Fibroblast of skin of left quadriceps (primary cell): ENCODE results near the gene APBB1IP.
"Not testable (repeated sequence)": the region's sequence is repeated elsewhere in the genome, so short reads cannot be mapped to it uniquely, and the experiment has no call there.

Experiments
- DNase-seq, 2 experiments: peaks; one replicate each; pipeline ENCODE4 v3.0.0-alpha.2; 2013; ENCODE audit warnings: low read depth in 2 of 2

Gene APBB1IP

DNA sequence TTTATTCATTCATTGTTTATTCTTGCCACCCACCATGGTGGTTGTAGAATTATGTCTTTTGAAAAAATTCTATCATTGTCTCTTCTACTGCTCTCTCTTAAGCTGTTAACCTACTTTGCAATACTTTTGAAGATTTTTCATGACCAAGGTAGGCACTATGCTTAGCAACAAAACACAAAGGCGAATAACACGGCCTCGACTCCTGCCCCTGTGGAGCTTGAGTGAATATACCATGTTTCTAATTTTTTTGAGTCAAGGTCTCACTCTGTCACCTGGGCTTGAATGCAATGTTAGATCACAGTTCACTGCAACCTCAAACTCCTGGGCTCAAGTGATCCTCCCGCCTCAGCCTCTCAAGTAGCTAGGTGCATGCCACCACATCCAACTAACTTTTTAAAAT lies 39.4 kb downstream of the APBB1IP start:
- no peak for DNase-seq

DNA sequence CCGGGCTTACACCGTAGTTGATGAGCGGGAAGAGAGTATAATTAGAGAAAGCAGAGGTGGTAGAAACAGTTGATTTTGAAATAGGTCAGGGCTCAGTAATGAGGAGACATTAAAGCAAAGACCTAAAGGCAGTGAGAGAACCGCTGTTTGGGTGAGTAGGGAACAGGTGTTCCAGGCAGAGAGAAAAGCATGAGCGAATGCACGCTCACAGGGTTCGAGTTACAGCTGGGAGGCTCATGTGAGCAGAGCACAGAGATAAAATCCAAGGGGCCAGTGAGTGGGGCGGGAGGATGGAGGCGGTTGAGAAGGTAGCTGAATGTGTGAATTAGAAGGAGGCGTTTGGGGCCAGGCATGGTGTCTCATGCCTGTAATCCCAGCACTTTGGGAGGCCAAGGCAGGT lies 39.9 kb downstream of the APBB1IP start:
- DNase-seq, result no peak

- DNase-seq, result no peak
These were observed 41.8 kb downstream of the APBB1IP start for GRCh38 chr10:26479766-26480492.

DNA sequence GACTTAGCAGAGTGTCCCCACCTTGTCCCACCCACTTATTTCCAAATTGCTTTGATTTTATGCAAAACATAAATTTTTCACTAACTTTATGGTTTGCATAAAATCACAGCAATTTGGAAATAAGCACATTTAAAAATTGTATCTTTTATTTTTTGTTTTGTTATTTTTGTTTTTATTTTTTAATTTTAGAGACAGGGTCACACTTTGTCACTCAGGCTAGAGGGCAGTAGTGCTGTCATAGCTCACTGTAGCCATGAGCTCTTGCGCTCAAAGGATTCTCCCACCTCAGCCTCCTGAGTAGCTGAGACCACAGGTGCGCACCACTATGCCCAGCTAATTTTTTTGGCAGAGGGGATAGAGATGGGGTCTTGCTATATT lies 43.2 kb downstream of the APBB1IP start:
- no peak for DNase-seq

DNA sequence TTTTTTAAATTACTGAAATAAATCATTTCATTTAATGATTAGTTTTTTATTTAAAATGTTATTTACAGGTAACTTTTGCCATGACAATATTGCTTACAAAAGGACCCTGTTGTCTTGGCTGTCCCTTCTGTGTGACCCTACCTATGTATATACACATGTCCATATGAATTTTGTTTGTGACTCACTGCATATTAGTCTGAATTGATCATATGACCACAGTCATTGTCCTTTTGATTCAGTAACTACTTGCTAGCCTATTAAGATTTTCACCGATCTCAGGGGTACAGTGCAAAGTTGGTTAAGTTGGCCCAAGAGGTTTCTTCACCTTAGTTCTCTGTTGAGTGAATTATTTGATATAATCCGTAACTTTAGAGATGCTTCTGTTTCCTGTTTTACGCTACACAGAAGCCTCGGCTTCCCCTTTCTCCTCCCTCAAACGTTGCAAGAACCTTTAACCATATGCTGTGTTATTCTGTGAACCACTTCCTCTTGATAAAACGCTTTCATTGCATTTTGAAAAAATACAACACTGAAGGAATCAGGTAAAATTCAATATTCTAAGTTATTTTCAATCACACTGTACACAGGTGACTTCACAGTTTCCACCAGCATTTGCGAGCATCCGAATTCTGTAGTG lies 43.9 kb downstream of the APBB1IP start:
- no peak for DNase-seq

GRCh38 chr10:26483554-26483953 lies 45.4 kb downstream of the APBB1IP start:
- DNase-seq, result no peak

DNA sequence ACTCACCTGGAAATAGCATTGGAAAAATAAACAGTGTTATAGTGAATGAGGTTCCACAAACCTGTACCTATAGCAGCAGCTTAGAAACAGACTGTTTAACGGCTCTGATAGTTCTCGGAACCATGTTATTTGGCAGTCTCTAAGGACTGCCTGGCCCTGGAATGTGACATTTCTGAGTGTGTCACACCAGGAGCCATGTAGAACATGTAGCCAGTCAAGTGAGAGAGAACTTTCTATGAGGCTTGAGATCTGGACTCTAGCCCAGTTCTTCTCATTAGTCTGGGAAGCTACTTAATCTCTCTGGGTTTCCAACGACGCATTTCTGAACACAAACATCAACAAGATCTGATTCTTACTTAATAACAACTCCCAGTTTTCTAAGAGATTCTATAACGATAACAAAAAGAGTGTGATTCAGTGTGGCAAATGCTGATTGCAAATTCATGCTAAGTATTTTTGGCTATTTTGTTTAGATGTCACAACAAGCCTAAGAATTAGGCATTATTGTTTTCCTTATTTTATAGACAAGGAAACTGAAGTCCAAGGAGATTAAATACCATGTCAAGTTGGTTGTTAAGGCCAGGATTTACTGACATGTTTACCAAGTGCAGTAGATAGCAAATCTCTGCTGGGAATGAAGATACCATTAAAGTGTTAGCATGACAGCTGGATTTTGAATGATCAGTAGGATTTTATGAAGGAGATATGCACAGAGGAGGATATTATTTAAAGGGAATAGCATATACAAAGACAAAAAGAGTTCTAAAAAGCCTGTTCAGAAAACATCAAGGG lies 47.2 kb downstream of the APBB1IP start:
- DNase-seq, result no peak

DNA sequence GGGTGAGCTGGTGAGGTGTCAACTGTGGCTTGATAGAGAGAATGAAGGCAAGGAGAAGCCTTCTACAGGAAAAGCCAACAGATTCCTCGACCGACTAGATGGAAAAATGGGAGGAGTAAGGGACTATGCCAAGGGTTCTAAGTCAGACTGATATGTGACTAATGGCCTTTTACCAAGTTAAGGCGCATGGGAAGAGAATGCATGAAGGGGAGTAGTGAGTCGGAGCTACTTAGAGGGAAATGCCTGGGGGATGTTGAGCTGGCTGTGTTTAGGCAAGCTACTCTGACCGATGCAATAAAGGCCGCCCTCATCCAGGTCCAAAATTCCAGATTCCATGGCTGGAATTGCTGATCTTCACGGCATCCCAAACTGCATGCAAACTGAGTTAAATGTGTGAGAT lies 48.2 kb downstream of the APBB1IP start:
- peak; percentile 71 to 75 for DNase-seq

GRCh38 chr10:26486990-26487850 lies 49.1 kb downstream of the APBB1IP start:
- DNase-seq, result peak; percentile 73 to 78

GRCh38 chr10:26488344-26488743 lies 50.2 kb downstream of the APBB1IP start:
- DNase-seq, result no peak

- no peak for DNase-seq
These were observed 50.9 kb downstream of the APBB1IP start for GRCh38 chr10:26489081-26489480.

GRCh38 chr10:26490367-26490766 lies 52.2 kb downstream of the APBB1IP start:
- DNase-seq, result not testable (repeated sequence)

GRCh38 chr10:26491276-26491675 lies 53.1 kb downstream of the APBB1IP start:
- DNase-seq, result no peak

GRCh38 chr10:26491934-26492333 lies 53.8 kb downstream of the APBB1IP start:
- no peak for DNase-seq

- DNase-seq, result not testable (repeated sequence)
These were observed 54.6 kb downstream of the APBB1IP start for GRCh38 chr10:26492725-26493124.

DNA sequence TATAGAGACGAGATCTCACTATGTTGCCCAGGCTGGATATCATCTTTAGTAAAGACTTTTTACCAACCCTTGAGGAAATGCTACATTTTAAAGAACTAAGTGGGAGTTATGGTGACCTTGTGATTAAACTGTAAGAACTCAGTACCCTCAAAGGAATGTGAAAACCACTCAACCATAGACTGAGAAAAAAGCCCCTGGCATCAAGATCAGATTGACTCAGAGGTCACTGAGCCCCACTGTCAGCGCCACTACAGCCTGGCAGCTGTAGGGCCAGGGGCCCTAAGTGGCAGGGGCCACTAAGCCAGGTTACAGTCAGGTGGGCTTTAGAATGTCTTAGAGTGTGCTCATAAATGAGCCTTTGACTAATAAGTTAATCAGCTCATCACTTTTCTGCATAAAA lies 55.9 kb downstream of the APBB1IP start:
- no peak for DNase-seq

DNA sequence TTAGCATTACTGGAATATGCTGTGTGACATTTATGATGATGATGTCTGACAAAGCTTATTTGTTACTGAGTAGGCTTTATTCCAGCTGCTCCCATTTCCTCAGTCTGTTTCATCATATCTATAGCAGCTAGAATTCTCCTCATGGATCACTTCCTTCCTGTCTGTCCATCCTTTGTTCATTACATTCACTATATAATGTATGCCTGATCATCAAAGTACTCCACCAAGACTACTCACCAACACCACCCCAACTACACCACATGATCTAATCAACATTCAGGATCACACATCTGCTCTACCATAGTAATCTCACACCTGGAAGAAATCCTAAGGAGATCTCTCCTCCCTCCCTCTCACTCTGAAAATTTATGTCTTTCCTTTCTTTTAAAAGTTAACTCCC lies 61.3 kb downstream of the APBB1IP start:
- DNase-seq, result no peak

- DNase-seq, result no peak
These were observed 64.8 kb downstream of the APBB1IP start for GRCh38 chr10:26502986-26503385.

DNA sequence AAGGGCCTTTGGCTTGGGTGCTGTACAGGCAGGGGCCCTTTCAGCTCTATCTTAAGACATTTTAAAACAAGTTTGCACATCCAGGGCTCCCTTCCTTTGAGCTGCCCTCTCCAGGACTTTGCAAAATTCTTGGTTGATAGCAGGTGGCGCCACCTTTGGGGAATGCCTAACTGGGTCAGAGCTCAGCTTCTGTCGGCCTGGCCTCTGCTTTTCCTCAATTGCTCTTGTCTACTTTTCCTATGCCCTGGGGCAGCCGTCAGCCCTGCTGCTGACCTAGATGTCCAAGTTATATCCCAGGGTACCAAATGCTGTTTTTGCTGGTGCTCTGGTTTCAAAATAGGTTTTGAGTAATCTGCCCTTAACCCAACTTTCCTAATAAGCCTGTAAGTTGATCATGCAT lies 65.8 kb downstream of the APBB1IP start:
- no peak for DNase-seq

- DNase-seq, result not testable (repeated sequence)
These were observed 66.3 kb downstream of the APBB1IP start for GRCh38 chr10:26504429-26504828.

DNA sequence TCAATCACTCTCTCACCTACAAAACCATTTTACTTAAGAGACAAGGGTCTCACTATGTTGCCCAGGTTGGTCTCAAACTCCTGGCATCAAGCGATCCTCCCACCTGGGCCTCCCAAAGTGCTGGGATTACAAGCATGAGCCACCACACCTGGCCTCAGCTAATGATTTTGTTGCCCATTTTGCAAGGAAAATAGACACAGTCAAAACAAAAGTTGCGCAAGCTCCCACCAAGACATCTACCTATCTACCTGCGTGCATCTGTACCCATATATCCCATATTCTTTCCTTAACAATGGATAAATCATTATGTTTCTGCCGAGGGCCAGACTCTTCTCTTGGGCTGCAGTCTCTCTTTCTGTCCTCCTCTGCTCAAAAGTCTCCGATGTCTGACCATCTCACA lies 67.3 kb downstream of the APBB1IP start:
- no peak for DNase-seq

GRCh38 chr10:26506736-26507135 lies 68.6 kb downstream of the APBB1IP start:
- no peak for DNase-seq
